Measurements from ENCODE around the gene CAMTA1. TPM values are rescaled to one million over a fixed set of nuclear protein-coding genes. Genes with fewer than 3 reads are reported as not detected.

The CAMTA1 gene
- total RNA-seq, 1 experiment from 2014 or later = 102 TPM

DNA sequence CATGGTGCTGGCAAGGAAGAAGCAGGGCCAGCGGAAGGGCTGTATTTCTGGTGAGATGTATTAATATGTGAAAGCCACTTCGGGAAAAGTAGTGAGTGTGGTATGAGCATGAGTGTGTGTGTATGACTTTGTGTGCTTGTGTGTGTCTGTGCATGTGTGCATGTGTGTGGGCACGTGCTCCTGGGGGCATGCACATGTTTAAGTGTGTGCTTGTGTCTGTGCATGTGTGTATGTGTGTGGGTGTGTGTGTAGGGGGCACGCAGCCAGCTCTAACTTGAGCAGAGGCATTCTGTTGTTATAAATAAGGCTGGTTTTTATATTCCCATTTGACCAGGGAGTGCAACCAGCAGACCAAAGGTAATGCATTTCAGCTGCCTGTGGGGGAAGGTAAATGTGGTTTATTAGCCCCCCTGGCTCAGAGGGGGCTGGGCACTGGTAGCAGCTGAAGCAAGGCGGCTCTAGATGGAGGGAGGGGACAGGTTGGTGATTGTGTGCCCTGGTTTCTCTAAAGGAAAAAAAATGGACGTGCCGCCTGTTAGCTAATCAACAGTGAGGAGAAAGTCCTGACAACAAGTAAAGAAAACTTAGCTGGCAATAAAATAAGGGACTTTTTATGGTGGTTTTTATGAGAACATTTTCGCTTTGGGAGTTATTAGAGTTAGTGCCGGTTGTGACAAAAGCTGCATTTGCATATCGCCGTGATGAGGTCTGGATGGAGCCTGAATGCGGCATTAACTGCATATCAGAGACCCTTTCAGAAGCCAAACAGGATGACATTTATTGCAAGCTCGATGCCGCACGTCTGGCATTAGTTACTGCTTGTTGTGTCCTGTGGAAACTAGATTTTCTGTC is 180.1 kb downstream of the CAMTA1 start:
- DNase-seq = peak; percentile 16
- no peaks in the 10 kb centered on the region; the same call in none of the 2 replicates for H3K27me3 ChIP-seq (ENCODE audit: control insufficient read depth, insufficient read depth, low read length)
- no peaks in the 10 kb centered on the region for H3K36me3 ChIP-seq (replicated peaks; ENCODE audit: control insufficient read depth, insufficient read depth, low read length)
- H3K4me3 ChIP-seq (ENCODE audit: insufficient read depth, low read depth, low read length) = no peak overlapping the region

DNA sequence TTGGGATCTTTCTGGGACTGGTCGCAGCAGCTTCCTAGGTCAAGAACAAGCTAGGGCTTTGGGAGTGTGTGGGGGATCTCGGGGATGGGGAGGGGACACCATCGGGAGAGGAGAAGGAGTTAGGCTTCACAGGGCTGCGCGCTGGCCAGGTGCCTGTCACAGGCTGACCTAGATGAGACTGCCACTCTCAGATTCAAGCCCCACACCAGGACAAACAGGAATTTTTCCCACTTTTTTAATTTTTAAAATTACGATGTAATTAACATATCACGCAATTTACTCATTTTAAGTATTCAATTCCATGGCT is 180.6 kb downstream of the CAMTA1 start:
- Histone ChIP-seq H3K36me3 (replicated peaks; ENCODE audit: control insufficient read depth, insufficient read depth, low read length) (no peaks in the 10 kb centered on the region), H3K27me3 (ENCODE audit: control insufficient read depth, insufficient read depth, low read length) (no peaks in the 10 kb centered on the region; the same call in none of the 2 replicates), H3K4me3 (ENCODE audit: insufficient read depth, low read depth, low read length) (no peak overlapping the region)
- peak; percentile 27 for DNase-seq

DNA sequence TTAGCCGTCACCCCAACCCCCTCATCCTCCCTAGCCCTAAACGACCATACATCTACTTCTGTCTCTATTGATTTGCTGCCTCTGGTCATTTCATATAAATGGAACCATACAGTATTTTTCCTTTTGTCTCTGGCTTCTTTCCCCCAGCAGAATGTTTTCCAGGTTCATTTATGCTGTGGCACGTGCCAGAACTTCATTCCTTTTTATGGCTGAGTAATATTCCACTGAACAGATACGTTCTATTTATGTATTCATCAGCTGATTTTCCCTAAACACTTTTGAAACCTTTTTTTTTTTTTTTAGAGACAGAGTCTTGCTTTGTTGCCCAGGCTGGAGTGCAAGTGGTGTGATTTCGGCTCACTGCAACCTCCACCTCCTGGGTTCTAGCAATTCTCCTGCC is 181.1 kb downstream of the CAMTA1 start:
- no peak overlapping the region for H3K4me3 ChIP-seq (ENCODE audit: insufficient read depth, low read depth, low read length)
- no peak for DNase-seq
- H3K36me3 ChIP-seq (replicated peaks; ENCODE audit: control insufficient read depth, insufficient read depth, low read length) = no peaks in the 10 kb centered on the region
- H3K27me3 ChIP-seq (ENCODE audit: control insufficient read depth, insufficient read depth, low read length) = no peaks in the 10 kb centered on the region; the same call in 1 of the 2 replicates

DNA sequence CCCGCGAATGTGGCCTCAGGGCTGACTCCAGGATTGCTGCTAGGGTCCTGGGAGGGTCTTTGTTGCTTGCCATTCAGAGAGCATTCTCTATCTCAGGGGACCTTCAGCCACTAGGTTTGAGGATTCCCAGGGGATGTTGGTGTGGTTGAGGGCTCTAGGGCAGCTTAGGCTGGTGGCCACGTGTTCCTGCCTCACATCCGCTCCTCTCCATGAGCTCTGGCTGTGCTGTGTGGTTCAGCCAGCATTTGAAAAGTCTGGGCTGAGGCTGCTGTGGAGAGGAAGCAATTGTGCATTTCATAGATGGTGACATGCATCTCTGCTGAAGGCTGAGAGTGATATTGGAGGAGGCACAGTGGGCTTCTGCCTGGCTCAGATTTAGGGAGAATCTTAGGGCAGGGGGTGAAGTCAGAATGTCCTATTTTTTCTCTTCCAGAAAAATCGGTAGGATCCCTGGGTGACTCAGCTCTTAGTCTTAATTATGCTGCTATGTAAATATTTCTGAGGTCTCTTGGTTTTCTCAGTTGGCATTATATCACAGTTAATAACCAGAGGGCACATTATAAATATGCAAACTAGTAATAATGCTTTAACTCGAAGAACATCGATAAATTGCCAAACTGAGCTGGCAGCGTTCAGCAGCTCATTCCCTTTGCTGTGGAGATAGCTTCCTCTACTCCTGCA is 182.3 kb downstream of the CAMTA1 start:
- Histone ChIP-seq H3K4me3 (ENCODE audit: insufficient read depth, low read depth, low read length) (no peak overlapping the region), H3K36me3 (replicated peaks; ENCODE audit: control insufficient read depth, insufficient read depth, low read length) (no peaks in the 10 kb centered on the region), H3K27me3 (ENCODE audit: control insufficient read depth, insufficient read depth, low read length) (no peaks in the 10 kb centered on the region; the same call in 1 of the 2 replicates)
- peak; percentile 31 for DNase-seq

DNA sequence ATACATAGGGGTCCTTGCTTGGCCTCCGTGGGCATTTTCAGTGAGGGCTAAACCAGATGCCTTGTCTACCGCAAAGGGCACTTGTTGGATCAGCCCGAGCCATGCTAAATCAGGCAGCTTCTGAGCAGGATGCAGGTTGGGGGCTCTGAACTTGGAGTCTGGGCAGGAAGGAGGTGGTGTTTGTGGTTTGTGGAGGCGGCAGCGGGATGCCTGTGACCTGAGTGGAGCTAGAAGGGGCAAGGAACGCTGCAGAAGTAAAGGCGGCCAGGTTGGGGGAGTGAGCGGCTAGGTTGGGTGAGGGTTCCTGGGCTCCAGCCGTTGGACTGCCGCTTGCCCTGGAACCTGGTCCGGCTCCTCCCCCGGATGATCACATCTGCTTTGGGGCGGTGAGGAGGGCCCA is 183.9 kb downstream of the CAMTA1 start:
- Histone ChIP-seq H3K27me3 (ENCODE audit: control insufficient read depth, insufficient read depth, low read length) (no peaks in the 10 kb centered on the region; the same call in 1 of the 2 replicates), H3K36me3 (replicated peaks; ENCODE audit: control insufficient read depth, insufficient read depth, low read length) (no peaks in the 10 kb centered on the region), H3K4me3 (ENCODE audit: insufficient read depth, low read depth, low read length) (no peak overlapping the region)
- no peak for DNase-seq

DNA sequence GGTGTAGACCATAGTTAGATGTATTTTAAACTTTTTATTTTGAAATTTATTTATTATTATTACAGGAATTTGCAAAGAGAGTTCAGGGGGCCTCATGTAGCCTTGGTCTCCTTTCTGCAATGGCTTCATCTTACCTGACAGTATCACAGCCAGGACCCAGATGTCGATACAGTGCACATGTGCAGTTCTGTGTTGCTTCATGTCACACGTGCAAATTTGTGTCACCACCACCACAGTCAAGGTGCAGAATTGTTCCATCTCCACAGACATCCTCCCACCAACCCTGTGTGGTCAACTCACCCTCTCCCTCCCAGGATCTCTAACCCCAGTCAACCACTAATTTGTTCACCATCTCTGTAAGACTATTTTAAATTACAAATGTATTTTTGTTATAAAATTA is 184.5 kb downstream of the CAMTA1 start:
- no peaks in the 10 kb centered on the region; the same call in 1 of the 2 replicates for H3K27me3 ChIP-seq (ENCODE audit: control insufficient read depth, insufficient read depth, low read length)
- H3K36me3 ChIP-seq (replicated peaks; ENCODE audit: control insufficient read depth, insufficient read depth, low read length) = no peaks in the 10 kb centered on the region
- peak; percentile 6 for DNase-seq
- H3K4me3 ChIP-seq (ENCODE audit: insufficient read depth, low read depth, low read length) = no peak overlapping the region

DNA sequence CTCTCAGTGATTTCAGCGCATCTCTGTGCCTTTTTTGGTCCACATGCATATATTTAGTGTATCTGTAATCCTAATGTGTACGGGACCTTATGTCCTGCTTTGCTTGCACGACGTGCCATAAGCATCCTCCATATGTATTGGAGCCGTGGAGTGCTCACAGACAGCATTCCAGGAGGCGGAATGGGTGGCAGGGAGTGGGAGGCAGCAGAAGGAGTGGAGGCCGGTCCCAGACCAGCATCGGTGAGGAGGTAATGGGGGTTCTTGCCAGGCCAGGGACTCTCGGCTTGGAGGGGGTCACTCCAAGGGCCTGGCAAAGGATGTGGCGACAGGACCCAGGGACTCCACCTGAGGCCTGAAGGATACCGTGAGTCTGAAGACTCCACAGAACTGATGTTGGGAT is 185.0 kb downstream of the CAMTA1 start:
- DNase-seq = peak; percentile 18
- Histone ChIP-seq H3K27me3 (ENCODE audit: control insufficient read depth, insufficient read depth, low read length) (no peaks in the 10 kb centered on the region; the same call in 1 of the 2 replicates), H3K4me3 (ENCODE audit: insufficient read depth, low read depth, low read length) (no peak overlapping the region), H3K36me3 (replicated peaks; ENCODE audit: control insufficient read depth, insufficient read depth, low read length) (no peaks in the 10 kb centered on the region)

DNA sequence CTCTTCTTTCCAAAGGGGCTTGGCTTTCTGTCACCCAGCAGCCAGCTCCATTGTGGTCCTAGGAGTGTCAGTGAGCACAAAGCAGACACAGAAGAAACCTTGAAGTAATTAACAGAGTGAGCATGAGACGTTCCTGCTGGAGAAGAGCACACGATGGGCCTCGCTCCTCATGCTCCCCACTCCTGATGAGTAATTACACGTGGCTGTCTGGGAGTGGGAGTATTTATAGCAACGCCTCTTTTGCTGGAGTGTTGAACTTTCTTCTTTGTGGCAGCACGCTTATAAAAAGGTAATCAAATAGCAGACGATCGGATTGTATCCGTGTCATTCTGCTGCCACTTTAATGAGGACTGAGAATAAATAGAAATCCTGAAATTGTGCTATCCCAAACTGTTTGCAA is 185.8 kb downstream of the CAMTA1 start:
- DNase-seq = peak; percentile 16
- Histone ChIP-seq H3K4me3 (ENCODE audit: insufficient read depth, low read depth, low read length) (no peak overlapping the region), H3K27me3 (ENCODE audit: control insufficient read depth, insufficient read depth, low read length) (no peaks in the 10 kb centered on the region; the same call in 1 of the 2 replicates), H3K36me3 (replicated peaks; ENCODE audit: control insufficient read depth, insufficient read depth, low read length) (no peaks in the 10 kb centered on the region)

DNA sequence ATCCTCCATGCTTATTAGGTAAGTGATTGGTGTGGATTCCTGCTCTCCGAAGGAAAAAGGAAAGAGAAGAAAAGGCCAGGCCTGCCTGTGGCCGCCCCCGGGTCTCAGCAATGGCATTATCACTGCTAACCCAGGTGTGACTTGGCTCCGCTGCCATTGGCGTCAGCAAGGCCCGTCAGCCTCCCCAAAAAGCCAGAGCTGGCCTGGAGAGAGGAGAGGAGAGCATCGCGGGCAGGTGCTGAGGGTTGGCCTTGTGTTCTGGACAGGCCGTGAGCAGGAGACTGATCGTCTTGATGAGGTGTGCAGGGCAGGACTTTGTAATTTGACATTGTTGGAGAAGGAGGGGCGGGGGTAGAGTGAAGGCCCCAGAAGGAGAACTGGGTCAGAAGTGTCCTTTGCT is 186.4 kb downstream of the CAMTA1 start:
- Histone ChIP-seq H3K4me3 (ENCODE audit: insufficient read depth, low read depth, low read length) (no peak overlapping the region), H3K27me3 (ENCODE audit: control insufficient read depth, insufficient read depth, low read length) (no peaks in the 10 kb centered on the region; the same call in 1 of the 2 replicates), H3K36me3 (replicated peaks; ENCODE audit: control insufficient read depth, insufficient read depth, low read length) (no peaks in the 10 kb centered on the region)
- DNase-seq = peak; percentile 20

DNA sequence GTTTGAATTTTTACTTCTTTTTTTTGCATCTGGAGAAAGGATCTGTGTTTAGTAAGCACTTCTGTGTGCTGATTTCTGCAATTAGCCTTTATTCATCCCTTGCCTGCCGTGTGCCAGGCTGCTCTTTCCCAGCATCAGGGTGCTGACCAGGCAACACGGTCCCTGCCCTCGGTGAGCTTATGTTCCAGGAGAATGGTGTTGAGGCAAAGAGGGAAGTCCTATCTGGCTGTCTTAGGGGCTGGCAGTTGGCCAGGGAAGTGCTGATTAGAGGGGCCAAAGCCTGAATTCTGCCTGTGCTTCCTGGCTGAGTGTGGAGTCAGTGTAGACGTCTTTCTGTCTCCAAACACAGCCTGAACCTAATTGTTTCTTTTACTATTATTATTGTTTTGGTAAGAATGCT is 187.1 kb downstream of the CAMTA1 start:
- no peaks in the 10 kb centered on the region; the same call in 1 of the 2 replicates for H3K27me3 ChIP-seq (ENCODE audit: control insufficient read depth, insufficient read depth, low read length)
- H3K4me3 ChIP-seq (ENCODE audit: insufficient read depth, low read depth, low read length) = no peak overlapping the region
- DNase-seq = peak; percentile 12
- no peaks in the 10 kb centered on the region for H3K36me3 ChIP-seq (replicated peaks; ENCODE audit: control insufficient read depth, insufficient read depth, low read length)

DNA sequence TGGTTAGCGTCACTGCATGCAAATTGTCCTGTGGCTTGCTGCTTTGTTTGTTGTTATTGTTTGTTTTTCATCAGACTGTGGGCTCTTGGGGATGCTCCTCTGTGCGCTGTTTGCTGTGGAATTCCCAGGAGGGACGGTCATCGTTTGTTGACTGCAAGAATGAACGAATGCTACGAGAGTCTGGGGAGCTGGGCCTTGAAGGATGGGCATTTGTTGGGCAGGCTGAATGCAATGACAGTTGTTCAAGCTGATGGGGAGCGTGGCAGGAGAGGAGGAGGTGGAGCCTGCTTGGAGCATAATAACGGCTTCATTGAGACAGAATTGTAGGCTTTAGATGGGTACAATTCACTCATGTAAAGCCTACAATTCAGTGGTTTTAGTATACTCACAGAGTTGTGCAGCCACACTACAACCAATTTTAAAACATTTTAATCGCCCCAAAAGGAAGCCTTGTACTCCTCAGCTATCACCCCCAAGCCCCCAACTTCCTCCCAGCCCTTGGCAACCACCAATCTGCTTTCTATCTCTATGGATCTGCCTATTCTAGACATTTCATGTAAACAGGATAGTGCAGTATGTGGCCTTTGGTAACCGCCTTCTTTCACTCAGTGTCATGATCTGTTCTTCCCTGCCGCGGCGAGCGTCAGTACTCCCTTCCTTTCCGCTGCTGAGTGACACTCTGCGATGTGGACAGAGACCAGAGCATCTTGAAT is 190.2 kb downstream of the CAMTA1 start:
- DNase-seq = peak; percentile 2
- Histone ChIP-seq H3K27me3 (ENCODE audit: control insufficient read depth, insufficient read depth, low read length) (no peaks in the 10 kb centered on the region), H3K4me3 (ENCODE audit: insufficient read depth, low read depth, low read length) (no peak overlapping the region), H3K36me3 (replicated peaks; ENCODE audit: control insufficient read depth, insufficient read depth, low read length) (no peaks in the 10 kb centered on the region)

DNA sequence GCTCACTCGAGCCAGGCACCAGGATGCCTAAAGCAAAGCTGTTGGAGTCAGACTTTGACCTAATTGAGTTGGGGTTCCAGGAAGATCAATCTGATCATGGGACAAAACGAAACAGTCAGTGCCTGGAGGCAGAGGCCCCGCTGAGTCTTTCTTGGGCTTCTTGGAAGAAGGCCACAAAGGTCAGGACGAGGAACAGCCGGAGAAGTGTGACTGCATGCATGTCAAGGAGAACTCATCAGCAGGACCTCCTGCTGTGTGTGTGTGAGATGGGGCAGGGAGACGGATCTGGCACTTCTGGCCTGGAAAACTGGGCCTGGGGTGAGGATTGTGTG is 190.8 kb downstream of the CAMTA1 start:
- H3K36me3 ChIP-seq (replicated peaks; ENCODE audit: control insufficient read depth, insufficient read depth, low read length) = no peaks in the 10 kb centered on the region
- no peaks in the 10 kb centered on the region for H3K27me3 ChIP-seq (ENCODE audit: control insufficient read depth, insufficient read depth, low read length)
- no peak overlapping the region for H3K4me3 ChIP-seq (ENCODE audit: insufficient read depth, low read depth, low read length)
- peak; percentile 11 for DNase-seq

DNA sequence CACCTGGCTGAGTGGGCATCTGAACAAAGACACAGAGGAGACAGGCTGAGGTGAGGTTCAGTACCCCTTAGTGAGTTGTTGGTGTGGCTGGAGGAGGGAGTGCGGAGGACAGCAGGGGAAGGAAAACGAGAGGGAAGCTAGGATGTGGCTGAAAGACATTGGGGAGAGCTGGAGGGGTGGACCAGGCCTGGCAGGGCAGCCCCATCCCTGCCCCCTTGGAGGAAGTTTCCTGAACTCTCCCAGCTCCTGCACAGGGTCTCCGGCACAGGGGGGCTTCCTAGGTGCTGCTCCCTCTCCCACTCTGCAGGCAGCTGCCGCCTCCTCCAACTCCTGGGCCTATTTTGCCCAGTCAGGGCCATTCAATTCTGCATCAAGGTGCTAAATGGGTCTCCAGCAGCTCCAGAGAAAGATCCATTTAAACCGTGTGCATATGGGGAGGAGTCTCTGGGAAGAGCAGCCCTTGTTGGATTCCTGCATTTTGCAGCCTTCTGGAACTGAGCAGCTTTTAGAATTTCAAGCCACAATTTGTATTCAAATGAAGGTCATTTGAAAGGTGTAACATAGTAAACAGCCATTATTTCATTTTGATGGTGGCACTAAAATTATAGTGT is 193.9 kb downstream of the CAMTA1 start:
- Histone ChIP-seq H3K27me3 (ENCODE audit: control insufficient read depth, insufficient read depth, low read length) (no peaks in the 10 kb centered on the region; the same call in 1 of the 2 replicates), H3K4me3 (ENCODE audit: insufficient read depth, low read depth, low read length) (no peak overlapping the region), H3K36me3 (replicated peaks; ENCODE audit: control insufficient read depth, insufficient read depth, low read length) (no peaks in the 10 kb centered on the region)
- DNase-seq = peak; percentile 66

DNA sequence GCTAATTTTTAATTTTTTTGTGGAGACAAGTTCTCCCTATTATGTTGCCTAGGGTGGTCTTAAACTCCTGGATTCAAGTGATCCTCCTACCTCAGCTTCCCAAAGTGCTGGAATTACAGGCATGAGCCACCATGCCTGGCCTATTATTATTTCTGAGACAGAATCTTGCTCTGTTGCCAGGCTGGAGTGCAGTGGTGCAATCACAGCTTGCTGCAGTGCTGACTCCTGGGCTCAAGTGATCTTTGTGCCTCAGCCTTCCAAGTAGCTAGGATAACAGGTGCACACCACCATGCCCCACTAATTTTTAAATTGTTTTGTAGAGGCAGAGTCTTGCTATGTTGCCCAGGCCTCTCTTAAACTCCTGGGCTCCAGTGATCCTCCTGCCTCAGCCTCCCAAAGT is 196.3 kb downstream of the CAMTA1 start:
- Histone ChIP-seq H3K36me3 (replicated peaks; ENCODE audit: control insufficient read depth, insufficient read depth, low read length) (no peaks in the 10 kb centered on the region), H3K4me3 (ENCODE audit: insufficient read depth, low read depth, low read length) (no peak overlapping the region), H3K27me3 (ENCODE audit: control insufficient read depth, insufficient read depth, low read length) (no peaks in the 10 kb centered on the region; the same call in 1 of the 2 replicates)
- DNase-seq = no peak
